H9 (cell line): Measurements from ENCODE around the gene TTC3. TPM values are rescaled to one million over a fixed set of nuclear protein-coding genes. Genes with fewer than 3 reads are reported as not detected.

ENCODE experiments used
- DNase-seq: peaks from one replicate; pipeline ENCODE4 v3.0.0-alpha.2; 2017
- H2AFZ ChIP-seq: one replicate; pipeline ENCODE4 v1.6.1; 2013; ENCODE audit warnings: mild to moderate bottlenecking, low read length, control low read depth, moderate library complexity
- H2AK5ac ChIP-seq: 2 replicates; pipeline ENCODE4 v1.6.1; 2013; ENCODE audit warnings: low read length, control low read depth, mixed read lengths; ENCODE audit not compliant: insufficient read length
- H2BK120ac ChIP-seq: one replicate; pipeline ENCODE4 v1.6.1; 2013; ENCODE audit warnings: low read depth, mild to moderate bottlenecking, low read length, control low read depth, inconsistent platforms; ENCODE audit not compliant: poor library complexity, severe bottlenecking
- H2BK12ac ChIP-seq: 2 replicates; pipeline ENCODE4 v1.6.1; 2013; ENCODE audit warnings: low read length, control low read depth, mixed read lengths, low read depth; ENCODE audit not compliant: insufficient read length
- H2BK15ac ChIP-seq: 2 replicates; pipeline ENCODE4 v1.6.1; 2013; ENCODE audit warnings: low read depth, low read length, control low read depth
- H2BK20ac ChIP-seq: one replicate; pipeline ENCODE4 v1.6.1; 2013; ENCODE audit warnings: low read depth, mild to moderate bottlenecking, low read length, control low read depth, inconsistent platforms; ENCODE audit not compliant: poor library complexity, severe bottlenecking
- H2BK5ac ChIP-seq: 2 replicates; pipeline ENCODE4 v1.6.1; 2013; ENCODE audit warnings: low read length, control low read depth, mixed read lengths; ENCODE audit not compliant: insufficient read length
- H3K14ac ChIP-seq: 2 replicates; pipeline ENCODE4 v1.6.1; 2013; ENCODE audit warnings: low read length, control low read depth; ENCODE audit not compliant: insufficient read depth
- H3K18ac ChIP-seq: 2 replicates; pipeline ENCODE4 v1.6.1; 2013; ENCODE audit warnings: low read depth, mild to moderate bottlenecking, mixed read lengths, low read length, control low read depth; ENCODE audit not compliant: insufficient read length
- H3K23ac ChIP-seq: 2 replicates; pipeline ENCODE4 v1.6.1; 2013; ENCODE audit warnings: low read length, control low read depth, mixed read lengths, low read depth; ENCODE audit not compliant: insufficient read length
- H3K23me2 ChIP-seq: 2 replicates; pipeline ENCODE4 v1.6.1; 2013; ENCODE audit warnings: low read depth, mild to moderate bottlenecking, mixed read lengths, low read length, control low read depth; ENCODE audit not compliant: insufficient read length, poor library complexity, severe bottlenecking
- H3K27ac ChIP-seq: 2 replicates; pipeline ENCODE4 v1.5.1; 2013; ENCODE audit warnings: low read length, control low read depth, mixed read lengths, low read depth; ENCODE audit not compliant: insufficient read length
- H3K27me3 ChIP-seq: 2 replicates; pipeline ENCODE4 v1.6.1; 2013; ENCODE audit warnings: low read length, control low read depth, inconsistent platforms; ENCODE audit not compliant: insufficient read depth
- H3K4ac ChIP-seq: 2 replicates; pipeline ENCODE4 v1.6.1; 2013; ENCODE audit warnings: low read depth, mild to moderate bottlenecking, control low read depth, inconsistent platforms, low read length, moderate library complexity
- H3K4me1 ChIP-seq: 2 replicates; pipeline ENCODE4 v1.6.1; 2013; ENCODE audit warnings: low read length, control low read depth, inconsistent platforms; ENCODE audit not compliant: insufficient read depth
- H3K4me2 ChIP-seq: 2 replicates; pipeline ENCODE4 v1.6.1; 2013; ENCODE audit warnings: low read length, control low read depth, mixed read lengths; ENCODE audit not compliant: insufficient read length, insufficient read depth
- H3K56ac ChIP-seq: 2 replicates; pipeline ENCODE4 v1.6.1; 2013; ENCODE audit warnings: low read depth, mild to moderate bottlenecking, mixed read lengths, low read length, control low read depth; ENCODE audit not compliant: insufficient read length
- H3K79me1 ChIP-seq: 2 replicates; pipeline ENCODE4 v1.6.1; 2013; ENCODE audit warnings: low read depth, mild to moderate bottlenecking, moderate library complexity, low read length, control low read depth, inconsistent platforms; ENCODE audit not compliant: insufficient read depth, poor library complexity, severe bottlenecking
- H3K79me2 ChIP-seq: 2 replicates; pipeline ENCODE4 v1.6.1; 2013; ENCODE audit warnings: low read length, control low read depth, inconsistent platforms; ENCODE audit not compliant: insufficient read depth
- H3K9ac ChIP-seq: 2 replicates; pipeline ENCODE4 v1.6.1; 2013; ENCODE audit warnings: low read length, control low read depth, mixed read lengths; ENCODE audit not compliant: insufficient read length; ENCODE audit errors: extremely low read depth
- H3K9me3 ChIP-seq: one replicate; pipeline ENCODE4 v1.6.1; 2013; ENCODE audit warnings: low read depth, low read length, inconsistent platforms; ENCODE audit not compliant: control insufficient read depth
- H3T11ph ChIP-seq: one replicate; pipeline ENCODE4 v1.6.1; 2013; ENCODE audit warnings: mild to moderate bottlenecking, low read length, control low read depth, inconsistent platforms
- H4K20me1 ChIP-seq: one replicate; pipeline ENCODE4 v1.6.1; 2013; ENCODE audit not compliant: control insufficient read depth, insufficient read length, insufficient read depth
- H4K5ac ChIP-seq: 2 replicates; pipeline ENCODE4 v1.6.1; 2013; ENCODE audit warnings: low read depth, mild to moderate bottlenecking, mixed read lengths, low read length, control low read depth; ENCODE audit not compliant: insufficient read length
- H4K8ac ChIP-seq: replicated peaks from 2 replicates; pipeline ENCODE4 v1.6.1; 2013; ENCODE audit warnings: low read length, control low read depth, mixed read lengths, low read depth; ENCODE audit not compliant: insufficient read length
- H4K91ac ChIP-seq: 2 replicates; pipeline ENCODE4 v1.6.1; 2013; ENCODE audit warnings: low read depth, mild to moderate bottlenecking, moderate library complexity, mixed read lengths, low read length, control low read depth; ENCODE audit not compliant: insufficient read length
- H3K27ac Mint-ChIP-seq, 3 experiments: 2 replicates in 2 of 3; 3 replicates in 1 of 3; pipeline ENCODE4 v1.8.0; 2020 to 2021; ENCODE audit warnings: mixed read lengths in 3 of 3, mild to moderate bottlenecking in 1 of 3, moderate library complexity in 1 of 3
- H3K27me3 Mint-ChIP-seq: 2 replicates; pipeline ENCODE4 v1.8.0; 2021; ENCODE audit warnings: low read depth, mild to moderate bottlenecking, moderate library complexity, mixed read lengths
- H3K36me3 Mint-ChIP-seq, 3 experiments: 2 replicates in 2 of 3; 3 replicates in 1 of 3; pipeline ENCODE4 v1.8.0; 2020 to 2021; ENCODE audit warnings: low read depth in 3 of 3, mixed read lengths in 3 of 3; ENCODE audit not compliant: insufficient read depth in 1 of 3
- H3K4me1 Mint-ChIP-seq, 2 experiments: 2 replicates each; pipeline ENCODE4 v1.8.0; 2020; ENCODE audit warnings: mixed read lengths in 2 of 2
- H3K4me3 Mint-ChIP-seq, 2 experiments: 2 replicates in 1 of 2; 3 replicates in 1 of 2; pipeline ENCODE4 v1.8.0; 2020 to 2021; ENCODE audit warnings: mild to moderate bottlenecking in 2 of 2, mixed read lengths in 2 of 2, moderate library complexity in 1 of 2
- H3K9me3 Mint-ChIP-seq, 2 experiments: 2 replicates in 1 of 2; 3 replicates in 1 of 2; pipeline ENCODE4 v1.8.0; 2020; ENCODE audit warnings: mild to moderate bottlenecking in 2 of 2, mixed read lengths in 2 of 2, moderate library complexity in 1 of 2
- CTCF ChIP-seq: fragments of 200-600 bp; sonication (generic); conservative IDR thresholded peaks from 3 replicates; pipeline ENCODE4 v1.8.0; 2021; ENCODE audit warnings: antibody characterized with exemption, mild to moderate bottlenecking
- WGBS: extraction: QIAGEN DNeasy Blood & Tissue Kit; methylation state at CpG from one replicate; pipeline ENCODE4 v1.1.7; 2013; ENCODE audit warnings: missing lambda C conversion rate, low lambda C conversion rate, mixed read lengths; ENCODE audit not compliant: insufficient read length; ENCODE audit errors: extremely low coverage; 5-methylcytosine and 5-hydroxymethylcytosine counted together
- total RNA-seq: library from RNA; stranded (reverse); gene quantifications from 2 replicates; pipeline ENCODE4 v1.2.1, GENCODE V29; 2021

The TTC3 gene
- total RNA-seq, 1 experiment from 2014 or later: 46.5 TPM

DNA sequence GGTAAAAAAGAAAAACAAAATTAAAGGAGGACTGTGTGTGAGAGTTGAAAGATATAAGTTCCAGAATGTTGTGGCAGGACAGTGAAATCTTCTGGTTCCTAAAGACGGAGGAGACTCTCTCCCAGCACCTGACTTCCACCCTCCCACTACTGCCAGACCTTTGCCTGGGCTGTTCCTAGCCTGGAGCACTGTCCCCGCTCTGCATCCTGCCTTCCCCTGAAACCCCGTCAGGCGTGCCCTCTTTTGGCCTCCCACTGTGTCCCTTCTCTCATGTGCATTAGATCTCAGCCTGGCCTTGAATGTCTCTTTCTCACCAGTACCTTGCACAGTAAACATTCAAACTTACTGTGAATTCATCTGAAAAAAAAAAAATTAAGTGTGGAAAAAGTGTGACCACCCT is 120.0 kb downstream of the TTC3 start:
- Histone ChIP-seq H3K18ac (no peak overlapping the region), H3K27me3 (no peaks in the 10 kb centered on the region), H2AK5ac (no peak overlapping the region), H3K23ac (no peak overlapping the region), H3K79me2 (no peaks in the 10 kb centered on the region), H3K14ac (no peak overlapping the region), H4K5ac (no peak overlapping the region), H3K27ac (no peak overlapping the region), H2BK15ac (no peak overlapping the region), H3K4me2 (no peak overlapping the region), H3K4ac (no peak overlapping the region), H2BK20ac (no peak overlapping the region), H3K56ac (no peak overlapping the region), H4K20me1 (no peaks in the 10 kb centered on the region), H3K9ac (no peak overlapping the region), H2AFZ (no peak overlapping the region), H3K79me1 (no peaks in the 10 kb centered on the region), H2BK12ac (no peak overlapping the region), H3K4me1 (no peaks in the 10 kb centered on the region), H3T11ph (no peak overlapping the region), H3K9me3 (no peaks in the 10 kb centered on the region), H4K91ac (no peak overlapping the region), H3K23me2 (no peaks in the 10 kb centered on the region), H2BK5ac (no peak overlapping the region), H4K8ac (no peak overlapping the region), H2BK120ac (no peak overlapping the region)
- Mint-ChIP-seq H3K4me3 (no peak overlapping the region), H3K9me3 (no peaks in the 10 kb centered on the region), H3K4me1 (peaks cover 12 to 13% of the 10 kb centered on the region in 2 experiments), H3K27ac (peak overlapping the region in 1 of 3 experiments; percentile 9; a peak in 2 of 7 replicates), H3K27me3 (no peaks in the 10 kb centered on the region), H3K36me3 (peaks cover 14 to 43% (median 26%) of the 10 kb centered on the region in 3 experiments)
- no peak for TF ChIP-seq CTCF
- DNase-seq: peak; percentile 67
- whole genome bisulfite sequencing: no CpG with 5 or more reads among the region's 4 CpGs
